K562 (cell line): ENCODE results near the gene DNAAF1.

Experiments used
- NFYB ChIP-seq: IDR thresholded peaks from 2 replicates; pipeline ENCODE4 v1.6.1; 2011; ENCODE audit warnings: mild to moderate bottlenecking, moderate library complexity; ENCODE audit not compliant: insufficient read length; ENCODE audit errors: extremely low read depth
- STAT5B ChIP-seq: fragments of 250-450 bp; sonication (Bioruptor Pico); IDR thresholded peaks from 2 replicates; pipeline ENCODE4 v1.8.0; 2021; ENCODE audit warnings: mild to moderate bottlenecking, inconsistent platforms
- TCF7L2 ChIP-seq: fragments of 150-350 bp; IDR thresholded peaks from 2 replicates; pipeline ENCODE4 v1.6.1; 2016; ENCODE audit warnings: low read depth, mild to moderate bottlenecking, low read length, moderate library complexity
- ZNF263 ChIP-seq: sonication (generic); formaldehyde crosslinking; IDR thresholded peaks from 2 replicates; pipeline ENCODE4 v1.8.0; 2022; ENCODE audit warnings: mild to moderate bottlenecking, missing genetic modification reagents, borderline replicate concordance
- ZNF780A ChIP-seq: fragments of 250-450 bp; sonication (Bioruptor Pico); IDR thresholded peaks from 2 replicates; pipeline ENCODE4 v1.5.0; 2021; ENCODE audit warnings: mild to moderate bottlenecking

DNA sequence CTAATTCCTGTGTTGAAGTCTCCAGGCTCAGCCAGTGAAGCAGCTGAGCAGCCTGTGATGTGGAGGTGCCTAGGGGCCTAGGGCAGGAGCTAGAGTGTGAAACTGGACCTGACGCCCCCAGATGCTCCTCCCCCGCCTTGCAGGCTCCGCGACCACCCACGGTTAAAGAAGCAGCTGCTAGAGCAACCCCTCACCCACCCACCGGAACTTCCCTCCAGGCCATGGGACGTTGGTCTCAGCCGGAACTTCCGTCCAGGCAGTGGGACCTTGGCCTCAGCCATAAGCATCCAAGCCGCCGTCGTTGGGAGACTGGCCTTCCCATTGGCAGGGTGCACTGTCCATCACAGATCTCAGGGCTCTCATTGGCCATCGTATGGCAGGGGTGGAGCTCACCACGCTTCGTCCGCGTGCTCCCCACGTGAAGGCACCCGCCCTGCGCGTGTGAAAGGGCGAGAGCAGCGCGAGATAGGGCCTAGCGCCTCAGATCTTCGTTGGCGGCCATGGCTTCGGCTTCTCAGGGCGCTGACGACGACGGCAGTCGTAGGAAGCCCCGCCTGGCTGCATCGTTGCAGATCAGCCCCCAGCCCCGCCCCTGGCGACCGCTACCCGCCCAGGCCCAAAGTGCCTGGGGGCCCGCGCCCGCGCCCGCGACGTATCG is 45.8 kb downstream of the DNAAF1 start, which contains the start of gene ADAD2:
- TF ChIP-seq STAT5B (CRISPR knock-in tag), result no peak
- no peak for TF ChIP-seq ZNF780A (CRISPR knock-in tag)
- TF ChIP-seq NFYB, result peak; percentile 92
- TF ChIP-seq ZNF263 (CRISPR knock-in tag), result no peak
- no peak for TF ChIP-seq TCF7L2
